Ramos (cell line): ENCODE measurements around the gene LARP1.

Source experiments
- in situ Hi-C: fragments of 300-500 bp; cut with MboI; formaldehyde crosslinking; loops from one replicate; pipeline ENCODE4 v1.14.3; 2022; ENCODE audit warnings: low sequenced_read_pairs; ENCODE audit not compliant: unreplicated experiment

LARP1 gene

GRCh38 chr5:154783774-154784460, 28.7 kb downstream of the LARP1 start:
- in situ Hi-C loops: no loop called here

GRCh38 chr5:154784856-154785255, 29.7 kb downstream of the LARP1 start:
- in situ Hi-C loops: no loop called here

GRCh38 chr5:154786414-154786813, 31.2 kb downstream of the LARP1 start:
- in situ Hi-C loops: no loop called here

- in situ Hi-C loops: no loop called here
These were observed 33.0 kb downstream of the LARP1 start for GRCh38 chr5:154788212-154788611.

GRCh38 chr5:154791535-154791934, 36.4 kb downstream of the LARP1 start:
- in situ Hi-C loops: no loop called here

- in situ Hi-C loops: no loop called here
These were observed 38.7 kb downstream of the LARP1 start for GRCh38 chr5:154793599-154794524.

GRCh38 chr5:154794525-154795234, 39.5 kb downstream of the LARP1 start:
- in situ Hi-C loops: no loop called here

GRCh38 chr5:154795235-154795596, 40.0 kb downstream of the LARP1 start:
- in situ Hi-C loops: no loop called here

- in situ Hi-C loops: no loop called here
These were observed 42.6 kb downstream of the LARP1 start for GRCh38 chr5:154797762-154798161.

- in situ Hi-C loops: no loop called here
These were observed 45.4 kb downstream of the LARP1 start for GRCh38 chr5:154800582-154800981.

GRCh38 chr5:154801083-154801482, 45.9 kb downstream of the LARP1 start:
- in situ Hi-C loops: no loop called here

GRCh38 chr5:154802050-154802449, 46.9 kb downstream of the LARP1 start:
- in situ Hi-C loops: no loop called here

GRCh38 chr5:154806176-154806575, 51.0 kb downstream of the LARP1 start:
- in situ Hi-C loops: no loop called here

GRCh38 chr5:154811239-154811638, 56.1 kb downstream of the LARP1 start:
- in situ Hi-C loops: no loop called here

- in situ Hi-C loops: no loop called here
These were observed 56.7 kb downstream of the LARP1 start for GRCh38 chr5:154811653-154812465.

- in situ Hi-C loops: no loop called here
These were observed 58.0 kb downstream of the LARP1 start for GRCh38 chr5:154813158-154813557.

GRCh38 chr5:154813736-154814135, 58.6 kb downstream of the LARP1 start:
- in situ Hi-C loops: no loop called here

GRCh38 chr5:154815025-154815424, 59.8 kb downstream of the LARP1 start:
- in situ Hi-C loops: loop anchor here (5.0 kb wide), 1 partner anchor 163 kb away; no protein-coding TSS in a partner anchor

GRCh38 chr5:154815684-154816247, 60.6 kb downstream of the LARP1 start:
- in situ Hi-C loops: loop anchor here (5.0 kb wide), 1 partner anchor 163 kb away; no protein-coding TSS in a partner anchor
